HEK293 (cell line): ENCODE results near the gene KRTAP22-1.

Experiments
- ZNF555 ChIP-seq: fragments of 450-650 bp; formaldehyde crosslinking; conservative IDR thresholded peaks from 2 replicates; pipeline ENCODE4 v1.5.1; 2017; ENCODE audit warnings: missing biosample characterization, mild to moderate bottlenecking, missing genetic modification characterization, inconsistent platforms
- TF ChIP-seq, protein P1 (sequence below): fragments of 450-650 bp; formaldehyde crosslinking; conservative IDR thresholded peaks from 2 replicates; pipeline ENCODE4 v1.5.1; 2016; ENCODE audit warnings: low read depth, missing biosample characterization, missing genetic modification characterization
- TF ChIP-seq, protein P2 (sequence below): fragments of 450-650 bp; formaldehyde crosslinking; IDR thresholded peaks from 2 replicates; pipeline ENCODE4 v1.5.1; 2016; ENCODE audit warnings: missing biosample characterization, missing genetic modification characterization

DNA sequence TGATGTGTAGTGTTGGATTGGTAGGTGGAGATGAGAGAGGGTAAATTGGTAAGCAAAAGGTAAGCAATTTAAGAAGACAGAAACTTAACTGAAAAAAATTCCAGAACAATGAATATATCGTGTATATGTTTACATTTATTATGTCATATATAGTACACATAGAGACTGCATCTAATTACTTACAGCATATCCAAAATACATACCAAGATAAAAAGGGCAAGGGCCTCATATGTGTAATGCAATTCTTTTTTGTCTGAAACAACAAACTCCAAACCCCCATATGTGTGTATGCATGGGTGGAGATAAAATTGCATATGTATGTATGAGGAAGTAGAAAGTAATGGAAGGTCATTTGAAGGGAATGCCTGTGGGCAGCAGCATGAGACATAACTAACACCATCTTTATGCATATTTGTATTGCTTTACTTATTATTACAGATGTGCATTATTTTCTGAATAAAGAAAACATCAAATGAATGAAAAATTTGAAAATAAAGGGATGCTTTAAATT is 46.1 kb downstream of the KRTAP22-1 start:
- TF ChIP-seq, protein P1, sequence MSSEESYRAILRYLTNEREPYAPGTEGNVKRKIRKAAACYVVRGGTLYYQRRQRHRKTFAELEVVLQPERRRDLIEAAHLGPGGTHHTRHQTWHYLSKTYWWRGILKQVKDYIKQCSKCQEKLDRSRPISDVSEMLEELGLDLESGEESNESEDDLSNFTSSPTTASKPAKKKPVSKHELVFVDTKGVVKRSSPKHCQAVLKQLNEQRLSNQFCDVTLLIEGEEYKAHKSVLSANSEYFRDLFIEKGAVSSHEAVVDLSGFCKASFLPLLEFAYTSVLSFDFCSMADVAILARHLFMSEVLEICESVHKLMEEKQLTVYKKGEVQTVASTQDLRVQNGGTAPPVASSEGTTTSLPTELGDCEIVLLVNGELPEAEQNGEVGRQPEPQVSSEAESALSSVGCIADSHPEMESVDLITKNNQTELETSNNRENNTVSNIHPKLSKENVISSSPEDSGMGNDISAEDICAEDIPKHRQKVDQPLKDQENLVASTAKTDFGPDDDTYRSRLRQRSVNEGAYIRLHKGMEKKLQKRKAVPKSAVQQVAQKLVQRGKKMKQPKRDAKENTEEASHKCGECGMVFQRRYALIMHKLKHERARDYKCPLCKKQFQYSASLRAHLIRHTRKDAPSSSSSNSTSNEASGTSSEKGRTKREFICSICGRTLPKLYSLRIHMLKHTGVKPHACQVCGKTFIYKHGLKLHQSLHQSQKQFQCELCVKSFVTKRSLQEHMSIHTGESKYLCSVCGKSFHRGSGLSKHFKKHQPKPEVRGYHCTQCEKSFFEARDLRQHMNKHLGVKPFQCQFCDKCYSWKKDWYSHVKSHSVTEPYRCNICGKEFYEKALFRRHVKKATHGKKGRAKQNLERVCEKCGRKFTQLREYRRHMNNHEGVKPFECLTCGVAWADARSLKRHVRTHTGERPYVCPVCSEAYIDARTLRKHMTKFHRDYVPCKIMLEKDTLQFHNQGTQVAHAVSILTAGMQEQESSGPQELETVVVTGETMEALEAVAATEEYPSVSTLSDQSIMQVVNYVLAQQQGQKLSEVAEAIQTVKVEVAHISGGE (tag by site-specific recombination), result no peak
- TF ChIP-seq ZNF555, result no peak
- TF ChIP-seq, protein P2, sequence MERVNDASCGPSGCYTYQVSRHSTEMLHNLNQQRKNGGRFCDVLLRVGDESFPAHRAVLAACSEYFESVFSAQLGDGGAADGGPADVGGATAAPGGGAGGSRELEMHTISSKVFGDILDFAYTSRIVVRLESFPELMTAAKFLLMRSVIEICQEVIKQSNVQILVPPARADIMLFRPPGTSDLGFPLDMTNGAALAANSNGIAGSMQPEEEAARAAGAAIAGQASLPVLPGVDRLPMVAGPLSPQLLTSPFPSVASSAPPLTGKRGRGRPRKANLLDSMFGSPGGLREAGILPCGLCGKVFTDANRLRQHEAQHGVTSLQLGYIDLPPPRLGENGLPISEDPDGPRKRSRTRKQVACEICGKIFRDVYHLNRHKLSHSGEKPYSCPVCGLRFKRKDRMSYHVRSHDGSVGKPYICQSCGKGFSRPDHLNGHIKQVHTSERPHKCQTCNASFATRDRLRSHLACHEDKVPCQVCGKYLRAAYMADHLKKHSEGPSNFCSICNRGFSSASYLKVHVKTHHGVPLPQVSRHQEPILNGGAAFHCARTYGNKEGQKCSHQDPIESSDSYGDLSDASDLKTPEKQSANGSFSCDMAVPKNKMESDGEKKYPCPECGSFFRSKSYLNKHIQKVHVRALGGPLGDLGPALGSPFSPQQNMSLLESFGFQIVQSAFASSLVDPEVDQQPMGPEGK, result no peak
